LNCAP (cell line): ENCODE results near the gene TNFRSF19.

Experiments
- CTCF ChIP-seq: fragments of 450-650 bp; IDR thresholded peaks from 2 replicates; pipeline ENCODE4 v1.5.1; 2017; ENCODE audit warnings: mild to moderate bottlenecking

TNFRSF19 gene

DNA sequence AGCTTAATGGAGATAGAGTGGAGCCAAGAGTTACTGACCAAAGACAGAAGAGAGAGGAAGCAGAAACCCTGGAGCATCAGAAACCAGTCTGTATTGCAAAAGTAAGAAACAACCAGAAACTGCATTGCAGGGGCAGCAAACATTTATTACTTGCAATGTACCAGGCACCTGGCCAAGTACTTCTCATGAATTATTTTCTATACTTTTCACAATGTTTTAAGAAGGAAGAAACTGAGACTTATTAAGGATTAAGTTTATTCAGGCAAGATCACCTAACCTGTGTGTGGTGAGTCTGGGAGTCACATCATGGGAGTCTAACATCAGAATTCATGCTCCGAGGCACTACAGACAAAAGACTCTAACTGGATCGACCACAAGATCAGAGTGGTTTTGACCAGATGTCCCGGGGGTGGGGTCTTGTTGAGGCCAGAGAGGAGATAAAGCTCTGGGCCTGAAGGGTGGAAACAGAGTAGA, 47.4 kb downstream of the TNFRSF19 start:
- no peak for TF ChIP-seq CTCF

- TF ChIP-seq CTCF, result no peak
Observed at GRCh38 chr13:23618341-23618740, 48.1 kb downstream of the TNFRSF19 start.

DNA sequence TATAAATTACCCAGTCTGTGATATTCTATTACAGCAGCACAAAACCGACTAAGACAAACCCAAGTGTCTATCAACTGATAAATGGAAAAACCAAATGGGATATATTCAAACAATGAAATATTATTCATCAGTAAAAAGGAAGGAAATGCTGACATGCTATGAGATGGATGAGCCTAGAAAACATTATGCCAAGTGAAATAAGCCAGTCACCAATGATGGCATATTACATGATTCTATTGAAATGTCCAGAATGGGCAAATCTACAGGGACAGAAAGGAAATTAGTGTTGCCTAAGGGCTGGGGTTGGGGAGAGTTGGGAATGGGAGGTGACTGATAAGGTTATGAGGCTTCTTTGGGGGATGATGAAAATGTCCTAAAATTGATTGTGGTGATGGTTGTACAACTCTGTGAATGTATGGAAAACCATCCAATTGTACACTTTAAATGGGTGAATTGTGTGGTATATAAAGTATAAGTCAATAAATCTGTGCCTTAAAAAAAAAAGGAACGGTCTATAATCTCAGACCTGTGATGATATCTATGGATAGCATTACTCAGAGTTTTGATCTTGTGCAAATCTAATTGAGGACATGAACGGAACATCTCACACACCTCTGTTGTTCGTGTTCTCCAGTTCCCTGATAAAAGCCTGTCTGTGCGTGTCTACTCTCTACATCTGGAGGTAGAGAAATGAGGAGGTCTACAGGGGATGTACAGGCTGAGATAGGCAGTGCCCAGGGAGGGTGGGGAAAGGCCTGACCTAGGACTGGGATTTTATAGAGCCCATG, 49.0 kb downstream of the TNFRSF19 start:
- no peak for TF ChIP-seq CTCF

DNA sequence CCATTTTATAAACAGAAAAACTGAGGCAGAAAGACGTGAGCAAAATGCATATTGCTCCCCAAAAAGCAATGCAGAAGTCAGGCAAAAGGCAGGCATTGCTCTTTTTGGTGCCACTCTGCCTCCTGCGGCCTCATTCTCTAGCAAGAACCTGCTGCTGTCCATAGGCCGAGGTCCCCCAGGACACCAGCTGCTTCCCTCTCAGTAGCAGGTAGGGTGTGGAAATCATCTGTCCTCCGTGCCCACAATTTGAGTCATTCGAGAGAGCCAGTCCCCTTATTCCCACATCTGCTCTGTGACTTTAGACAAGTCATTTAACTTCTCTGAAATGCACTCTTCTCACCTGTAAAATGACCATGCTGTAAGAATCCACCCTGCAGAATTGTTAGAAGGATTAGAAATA, 50.0 kb downstream of the TNFRSF19 start:
- no peak for TF ChIP-seq CTCF

DNA sequence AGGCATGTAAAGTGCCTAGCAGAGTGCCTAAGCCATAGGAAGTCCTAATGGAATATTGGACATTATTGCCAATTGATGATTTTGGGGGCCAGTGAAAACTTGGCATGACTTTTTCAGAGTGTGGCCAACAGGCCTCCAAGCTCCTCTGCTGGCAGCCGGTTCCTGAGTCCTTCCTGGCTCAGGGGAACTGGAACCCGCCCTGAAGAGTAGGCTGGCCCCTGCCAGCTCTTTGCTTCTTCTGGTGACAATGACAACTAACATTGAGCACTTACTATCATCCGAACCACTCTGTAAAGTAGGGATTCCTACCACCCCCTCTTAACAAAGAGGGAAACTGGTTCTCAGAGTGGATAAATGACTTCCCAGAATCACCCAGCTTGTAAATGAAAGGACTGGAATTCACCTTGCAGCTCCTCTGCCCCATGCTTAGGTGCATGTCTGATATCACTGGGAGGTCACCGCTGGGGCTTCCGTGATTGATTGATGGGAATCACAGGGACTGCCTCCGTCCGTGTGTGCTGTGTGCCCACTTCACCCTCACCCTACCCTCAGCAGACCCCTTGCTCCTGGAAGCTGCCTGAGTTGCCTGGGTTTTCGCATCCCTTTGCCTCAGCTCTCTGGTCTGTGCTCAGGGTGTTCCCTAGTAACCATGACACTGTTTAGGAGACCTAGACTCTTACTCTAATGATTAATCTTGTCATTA, 50.6 kb downstream of the TNFRSF19 start:
- no peak for TF ChIP-seq CTCF

DNA sequence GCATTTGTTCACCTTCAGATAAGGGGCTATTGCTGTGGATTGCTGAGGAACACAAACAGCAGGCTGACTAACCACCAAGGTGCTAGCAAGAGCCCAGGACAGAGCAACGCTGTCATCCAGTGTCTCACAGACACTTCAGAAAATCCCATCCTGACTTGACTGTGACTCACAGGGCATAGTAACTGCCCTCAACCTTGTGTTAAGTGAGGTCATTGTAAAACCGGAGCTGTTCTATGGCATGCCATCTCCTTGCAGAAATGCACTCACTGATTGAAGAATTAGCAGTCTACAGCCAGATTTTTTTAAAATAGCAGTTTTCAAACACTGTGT, 51.1 kb downstream of the TNFRSF19 start:
- TF ChIP-seq CTCF, result no peak

DNA sequence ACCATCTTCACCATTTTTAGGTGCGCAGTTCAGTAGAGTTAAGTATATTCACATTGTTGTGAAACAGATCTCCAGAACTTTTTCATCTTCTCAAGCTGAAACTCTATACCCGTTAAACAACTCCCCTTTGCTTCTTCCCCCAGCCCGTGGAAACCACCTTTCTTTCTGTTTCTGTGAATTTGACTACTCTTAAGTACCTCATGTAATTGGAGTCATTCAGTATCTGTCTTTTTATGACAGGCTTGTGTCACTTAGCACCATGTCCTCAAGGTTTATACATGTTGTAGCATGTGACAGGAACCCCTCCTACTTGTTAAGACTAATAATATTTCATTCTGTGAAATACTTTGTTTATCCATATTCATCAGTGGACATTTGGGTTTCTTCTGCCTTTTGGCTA, 52.8 kb downstream of the TNFRSF19 start:
- no peak for TF ChIP-seq CTCF
